HK-2 (cell line): ENCODE results near the gene RNF212B.

Experiments
- DNase-seq: peaks from one replicate; pipeline ENCODE4 v3.0.0-alpha.2; 2018; ENCODE audit not compliant: unreplicated experiment

RNF212B gene

GRCh38 chr14:23296012-23296777 is 58.5 kb downstream of the RNF212B start:
- no peak for DNase-seq

GRCh38 chr14:23297096-23297495 is 59.4 kb downstream of the RNF212B start:
- no peak for DNase-seq

- no peak for DNase-seq
Observed at GRCh38 chr14:23297611-23298277, 60.0 kb downstream of the RNF212B start.

GRCh38 chr14:23299211-23299957 is 61.6 kb downstream of the RNF212B start:
- DNase-seq, result no peak

- no peak for DNase-seq
Observed at GRCh38 chr14:23299986-23300686, 62.4 kb downstream of the RNF212B start.

GRCh38 chr14:23300687-23301223 is 63.0 kb downstream of the RNF212B start:
- peak; percentile 47 for DNase-seq

- peak; percentile 98 for DNase-seq
Observed at GRCh38 chr14:23301288-23301968, 63.7 kb downstream of the RNF212B start.

GRCh38 chr14:23301969-23302289 is 64.2 kb downstream of the RNF212B start:
- DNase-seq, result no peak

- peak; percentile 76 for DNase-seq
Observed at GRCh38 chr14:23302290-23303225, 64.8 kb downstream of the RNF212B start, which contains the start of gene PPP1R3E. Gene PPP1R3E (minus strand): TSS chr14:23302859. CDS start chr14:23302576, 283 bp downstream.

- peak; percentile 93 for DNase-seq
Observed at GRCh38 chr14:23306412-23307145, 68.8 kb downstream of the RNF212B start, which contains the start of gene BCL2L2. Gene BCL2L2 (plus strand): TSS chr14:23306833. CDS start chr14:23307768, 935 bp downstream.

GRCh38 chr14:23307146-23307530 is 69.4 kb downstream of the RNF212B start:
- DNase-seq, result no peak

GRCh38 chr14:23307687-23308644 is 70.2 kb downstream of the RNF212B start:
- no peak for DNase-seq

GRCh38 chr14:23308721-23309445 is 71.1 kb downstream of the RNF212B start:
- DNase-seq, result no peak

- no peak for DNase-seq
Observed at GRCh38 chr14:23310546-23310945, 72.8 kb downstream of the RNF212B start.

- DNase-seq, result no peak
Observed at GRCh38 chr14:23316300-23316699, 78.6 kb downstream of the RNF212B start.

GRCh38 chr14:23319746-23320583 is 82.2 kb downstream of the RNF212B start:
- no peak for DNase-seq
